Measurements from ENCODE around the gene BMP2.

- TF ChIP-seq POLR2A (IDR thresholded peaks at IDR 0.05; ENCODE audit: low read length) (no peak), GATA1 (IDR thresholded peaks at IDR 0.05; ENCODE audit: low read depth, low read length) (no peak)
Observed at GRCh38 chr20:6784767-6785166, 17.3 kb downstream of the BMP2 start.

Data from erythroblast (primary cell).